Astrocyte (in vitro differentiated cells and primary cell): Measurements from ENCODE around the gene TSPAN14.

ENCODE experiments used
- EZH2 ChIP-seq: IDR thresholded peaks from 2 replicates; pipeline ENCODE4 v1.6.1; 2012; ENCODE audit warnings: mild to moderate bottlenecking, low read length, inconsistent platforms; ENCODE audit not compliant: insufficient read depth
- TF ChIP-seq, protein P1 (sequence below): IDR thresholded peaks from 2 replicates; pipeline ENCODE4 v1.5.1; 2011; ENCODE audit warnings: low read depth, mild to moderate bottlenecking, inconsistent platforms, low read length, moderate library complexity; ENCODE audit not compliant: insufficient read depth

DNA sequence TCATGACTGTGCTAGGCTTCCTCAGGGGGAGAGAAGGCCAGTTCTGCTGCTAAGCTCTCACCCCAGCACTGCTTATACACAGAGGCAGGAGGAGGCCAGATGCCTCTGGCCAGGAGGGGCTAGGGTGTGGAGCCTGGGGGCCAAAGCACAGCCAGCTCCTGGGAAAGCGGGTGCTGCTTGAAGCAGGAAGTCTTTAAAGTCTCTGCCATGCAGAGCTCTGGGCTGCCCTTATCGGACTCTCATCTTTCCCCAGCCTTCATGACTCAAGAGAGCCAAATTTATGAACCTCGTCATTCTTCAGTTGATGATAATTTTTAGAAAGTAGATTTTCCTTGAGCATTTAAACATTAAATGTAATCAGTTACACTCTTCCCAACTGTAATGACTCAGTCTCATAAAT is 11.2 kb upstream of the TSPAN14 start:
- TF ChIP-seq, protein P1, sequence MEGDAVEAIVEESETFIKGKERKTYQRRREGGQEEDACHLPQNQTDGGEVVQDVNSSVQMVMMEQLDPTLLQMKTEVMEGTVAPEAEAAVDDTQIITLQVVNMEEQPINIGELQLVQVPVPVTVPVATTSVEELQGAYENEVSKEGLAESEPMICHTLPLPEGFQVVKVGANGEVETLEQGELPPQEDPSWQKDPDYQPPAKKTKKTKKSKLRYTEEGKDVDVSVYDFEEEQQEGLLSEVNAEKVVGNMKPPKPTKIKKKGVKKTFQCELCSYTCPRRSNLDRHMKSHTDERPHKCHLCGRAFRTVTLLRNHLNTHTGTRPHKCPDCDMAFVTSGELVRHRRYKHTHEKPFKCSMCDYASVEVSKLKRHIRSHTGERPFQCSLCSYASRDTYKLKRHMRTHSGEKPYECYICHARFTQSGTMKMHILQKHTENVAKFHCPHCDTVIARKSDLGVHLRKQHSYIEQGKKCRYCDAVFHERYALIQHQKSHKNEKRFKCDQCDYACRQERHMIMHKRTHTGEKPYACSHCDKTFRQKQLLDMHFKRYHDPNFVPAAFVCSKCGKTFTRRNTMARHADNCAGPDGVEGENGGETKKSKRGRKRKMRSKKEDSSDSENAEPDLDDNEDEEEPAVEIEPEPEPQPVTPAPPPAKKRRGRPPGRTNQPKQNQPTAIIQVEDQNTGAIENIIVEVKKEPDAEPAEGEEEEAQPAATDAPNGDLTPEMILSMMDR, result no peak
- no peak for TF ChIP-seq EZH2
